ENCODE measurements around the gene MEX3C. TPM values are rescaled to one million over a fixed set of nuclear protein-coding genes. Genes with fewer than 3 reads are reported as not detected.

Gene MEX3C
- total and polyA plus RNA-seq, 2 donors (not counting 1 experiment from before 2014, with no cell fraction given) = 39.8 to 41.8 TPM

DNA sequence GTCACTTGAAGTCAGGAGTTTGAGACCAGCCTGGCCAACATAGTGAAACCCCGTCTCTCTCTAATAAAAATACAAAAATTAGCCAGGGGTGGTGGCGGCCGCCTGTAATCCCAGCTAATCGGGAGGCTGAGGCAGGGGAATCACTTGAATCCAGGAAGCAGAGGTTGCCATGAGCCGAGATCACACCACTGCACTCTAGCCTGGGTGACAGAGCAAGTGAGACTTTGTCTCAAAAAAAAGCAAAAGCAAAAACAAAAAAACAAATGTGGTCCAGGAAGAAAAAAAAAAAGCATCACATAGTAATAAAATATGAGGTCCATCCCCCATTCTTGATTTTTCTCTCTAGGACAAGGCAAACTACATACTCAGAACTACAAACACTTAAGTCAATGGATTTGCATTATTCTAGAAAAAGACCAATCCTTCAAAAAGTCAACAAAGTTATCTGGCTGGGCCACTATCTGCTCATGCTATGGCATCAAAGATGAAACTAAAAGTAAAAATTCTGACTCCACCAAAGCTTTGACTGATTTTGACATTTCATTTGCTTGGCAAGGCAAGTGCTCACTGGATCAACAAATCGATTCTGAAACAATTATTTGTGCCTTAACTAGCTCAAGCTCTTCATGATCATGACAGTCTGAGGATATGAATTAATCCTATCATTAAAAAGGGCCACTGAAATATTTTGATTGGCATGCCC is 28.4 kb downstream of the MEX3C start:
- Histone ChIP-seq H3K27me3 (ENCODE audit: control insufficient read depth, insufficient read depth, low read length) (no peaks in the 10 kb centered on the region), H3K4me2 (ENCODE audit: extremely low read depth, insufficient read depth, low read length) (no peak overlapping the region), H3K36me3 (ENCODE audit: control insufficient read depth, insufficient read depth, low read length) (no peaks in the 10 kb centered on the region), H3K27ac (ENCODE audit: insufficient read depth, low read length) (no peak overlapping the region), H3K4me1 (ENCODE audit: control insufficient read depth, extremely low read depth, insufficient read depth, low read length) (no peaks in the 10 kb centered on the region), H2AFZ (ENCODE audit: low read length) (no peak overlapping the region), H4K20me1 (ENCODE audit: control insufficient read depth, extremely low read depth, insufficient read depth, low read length) (no peaks in the 10 kb centered on the region), H3K79me2 (ENCODE audit: control insufficient read depth, insufficient read depth, low read length) (no peaks in the 10 kb centered on the region), H3K9ac (ENCODE audit: insufficient read depth, low read length) (no peak overlapping the region), H3K4me3 (replicated peaks in 1 of 4; ENCODE audit: control extremely low read depth in 1 of 4, insufficient read depth in 1 of 4, low read depth in 3 of 4, low read length in 4 of 4) (no peak overlapping the region), H3K9me3 (ENCODE audit: control insufficient read depth, insufficient read depth, low read depth, low read length) (no peaks in the 10 kb centered on the region)
- DNase-seq (ENCODE audit: low read depth in 2 of 2) = no peak
- TF ChIP-seq CTCF (conservative IDR thresholded peaks at IDR 0.05 in 1 of 2, IDR thresholded peaks at IDR 0.05 in 1 of 2; ENCODE audit: low read depth in 1 of 2, low read length in 2 of 2) = no peak
- no peak for TF ChIP-seq EZH2 (IDR thresholded peaks at IDR 0.05; ENCODE audit: low read length, missing control alignments)

DNA sequence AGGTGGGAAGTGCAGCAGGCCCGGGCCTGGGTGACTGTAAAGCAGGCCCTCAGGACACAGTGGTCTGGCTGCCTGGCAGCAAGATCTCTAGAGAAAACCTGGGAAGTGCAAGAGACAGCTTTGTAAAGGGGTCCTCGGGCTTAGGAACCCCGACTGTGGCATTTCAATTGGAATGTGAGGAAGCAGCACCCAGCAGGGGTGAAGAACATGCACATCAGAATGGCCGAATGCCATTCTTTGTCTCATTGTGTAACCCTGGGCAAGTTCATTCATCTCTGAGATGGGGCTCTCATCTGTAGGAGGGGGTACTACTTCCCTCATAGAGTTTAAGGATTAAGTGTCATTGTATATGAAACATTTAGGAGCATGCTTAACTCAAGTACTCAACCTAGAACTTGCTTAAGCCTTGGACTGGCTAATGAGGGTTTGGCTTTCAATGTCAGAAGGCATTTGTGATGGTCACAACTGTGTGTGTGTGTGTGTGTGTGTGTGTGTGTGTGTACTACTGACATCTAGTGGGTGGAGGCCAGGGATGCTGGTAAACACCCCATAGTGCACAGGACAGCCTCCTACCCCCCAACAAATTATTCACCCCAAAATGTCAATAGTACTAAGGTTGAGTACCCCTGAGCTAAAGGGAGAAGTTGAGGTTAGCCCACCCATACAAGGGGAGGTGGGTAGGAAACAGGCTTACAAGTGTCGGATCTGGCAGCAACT is 29.3 kb downstream of the MEX3C start:
- H3K9me3 ChIP-seq (ENCODE audit: control insufficient read depth, insufficient read depth, low read depth, low read length) = no peaks in the 10 kb centered on the region
- H3K27me3 ChIP-seq (ENCODE audit: control insufficient read depth, insufficient read depth, low read length) = no peaks in the 10 kb centered on the region
- H4K20me1 ChIP-seq (ENCODE audit: control insufficient read depth, extremely low read depth, insufficient read depth, low read length) = no peaks in the 10 kb centered on the region
- no peaks in the 10 kb centered on the region for H3K4me1 ChIP-seq (ENCODE audit: control insufficient read depth, extremely low read depth, insufficient read depth, low read length)
- no peak overlapping the region for H2AFZ ChIP-seq (ENCODE audit: low read length)
- no peak overlapping the region for H3K4me3 ChIP-seq (replicated peaks in 1 of 4; ENCODE audit: control extremely low read depth in 1 of 4, insufficient read depth in 1 of 4, low read depth in 3 of 4, low read length in 4 of 4)
- no peak overlapping the region for H3K9ac ChIP-seq (ENCODE audit: insufficient read depth, low read length)
- no peak for DNase-seq (ENCODE audit: low read depth in 2 of 2)
- no peak overlapping the region for H3K27ac ChIP-seq (ENCODE audit: insufficient read depth, low read length)
- H3K79me2 ChIP-seq (ENCODE audit: control insufficient read depth, insufficient read depth, low read length) = no peaks in the 10 kb centered on the region
- no peak overlapping the region for H3K4me2 ChIP-seq (ENCODE audit: extremely low read depth, insufficient read depth, low read length)
- no peak for TF ChIP-seq EZH2 (IDR thresholded peaks at IDR 0.05; ENCODE audit: low read length, missing control alignments)
- TF ChIP-seq CTCF (conservative IDR thresholded peaks at IDR 0.05 in 1 of 2, IDR thresholded peaks at IDR 0.05 in 1 of 2; ENCODE audit: low read depth in 1 of 2, low read length in 2 of 2) = no peak
- no peaks in the 10 kb centered on the region for H3K36me3 ChIP-seq (ENCODE audit: control insufficient read depth, insufficient read depth, low read length)

GRCh38 chr18:51165296-51165695 is 32.2 kb downstream of the MEX3C start:
- Histone ChIP-seq H3K79me2 (ENCODE audit: control insufficient read depth, insufficient read depth, low read length) (no peaks in the 10 kb centered on the region), H3K36me3 (ENCODE audit: control insufficient read depth, insufficient read depth, low read length) (no peaks in the 10 kb centered on the region), H4K20me1 (ENCODE audit: control insufficient read depth, extremely low read depth, insufficient read depth, low read length) (no peaks in the 10 kb centered on the region), H3K9me3 (ENCODE audit: control insufficient read depth, insufficient read depth, low read depth, low read length) (no peaks in the 10 kb centered on the region), H3K4me1 (ENCODE audit: control insufficient read depth, extremely low read depth, insufficient read depth, low read length) (no peaks in the 10 kb centered on the region), H3K27me3 (ENCODE audit: control insufficient read depth, insufficient read depth, low read length) (no peaks in the 10 kb centered on the region), H3K27ac (ENCODE audit: insufficient read depth, low read length) (no peak overlapping the region), H2AFZ (ENCODE audit: low read length) (no peak overlapping the region), H3K9ac (ENCODE audit: insufficient read depth, low read length) (no peak overlapping the region), H3K4me3 (replicated peaks in 1 of 4; ENCODE audit: control extremely low read depth in 1 of 4, insufficient read depth in 1 of 4, low read depth in 3 of 4, low read length in 4 of 4) (no peak overlapping the region), H3K4me2 (ENCODE audit: extremely low read depth, insufficient read depth, low read length) (no peak overlapping the region)
- no peak for DNase-seq (ENCODE audit: low read depth in 2 of 2)
- TF ChIP-seq CTCF (conservative IDR thresholded peaks at IDR 0.05 in 1 of 2, IDR thresholded peaks at IDR 0.05 in 1 of 2; ENCODE audit: low read depth in 1 of 2, low read length in 2 of 2) (no peak), EZH2 (IDR thresholded peaks at IDR 0.05; ENCODE audit: low read length, missing control alignments) (no peak)
